Activated CD8-positive, alpha-beta T cell treated with anti-CD3 and anti-CD28 coated beads for 36 hours (primary cell): Measurements from ENCODE around the gene RNF212. TPM values are rescaled to one million over a fixed set of nuclear protein-coding genes. Genes with fewer than 3 reads are reported as not detected.

Experiments
- ATAC-seq: fragments of 200-7000 bp; cut with Tn5 transposase; one replicate; pipeline ENCODE4 v1.10.0; 2021; ENCODE audit warnings: mild to moderate bottlenecking, moderate library complexity
- CTCF ChIA-PET: fragments of 350-600 bp; sonication (Branson Sonifier 250); formaldehyde crosslinking; loops from one replicate; lab custom pipeline; 2021; ENCODE audit warnings: antibody characterized with exemption; lab: Charles Lee
- POLR2A ChIA-PET: fragments of 350-600 bp; sonication (Branson Sonifier 250); formaldehyde crosslinking; loops from one replicate; lab custom pipeline; 2021; ENCODE audit warnings: antibody characterized with exemption; lab: Charles Lee
- DNase-seq: peaks from one replicate; pipeline ENCODE4 v3.0.0-alpha.2; 2020
- H3K27ac Mint-ChIP-seq: one replicate; pipeline ENCODE4 v1.8.0; 2021; ENCODE audit warnings: mild to moderate bottlenecking, mixed read lengths
- H3K27me3 Mint-ChIP-seq: one replicate; pipeline ENCODE4 v1.8.0; 2021; ENCODE audit warnings: mixed read lengths
- H3K36me3 Mint-ChIP-seq: one replicate; pipeline ENCODE4 v1.8.0; 2021; ENCODE audit warnings: low read depth, mixed read lengths
- H3K4me1 Mint-ChIP-seq: one replicate; pipeline ENCODE4 v1.8.0; 2021; ENCODE audit warnings: low read depth, mixed read lengths
- H3K4me3 Mint-ChIP-seq: one replicate; pipeline ENCODE4 v1.8.0; 2021; ENCODE audit warnings: mild to moderate bottlenecking, moderate library complexity, mixed read lengths
- H3K9me3 Mint-ChIP-seq: one replicate; pipeline ENCODE4 v1.8.0; 2021; ENCODE audit warnings: mixed read lengths
- intact Hi-C: fragments of 100-400 bp; cut with micrococcal nuclease; formaldehyde crosslinking; loops from one replicate; pipeline ENCODE4 v1.10.0; 2022
- total RNA-seq, 2 experiments: library from RNA; stranded (reverse); gene quantifications; one replicate each; pipeline ENCODE4 v1.2.3, GENCODE V29; 2021
- TF ChIP-seq, protein P1 (sequence below): fragments of 200-600 bp; IDR thresholded peaks from one replicate; pipeline ENCODE4 v1.8.0; 2022; ENCODE audit warnings: antibody characterized with exemption, mild to moderate bottlenecking

RNF212 gene
- total RNA-seq, 2 experiments from 2014 or later = 3.0 to 3.3 TPM

- Mint-ChIP-seq H3K36me3 (no peaks in the 10 kb centered on the region), H3K4me3 (no peak overlapping the region), H3K4me1 (no peaks in the 10 kb centered on the region), H3K27ac (no peak overlapping the region), H3K9me3 (no peaks in the 10 kb centered on the region), H3K27me3 (no peaks in the 10 kb centered on the region)
- ChIA-PET CTCF (no interaction called here), POLR2A (no interaction called here)
- ATAC-seq (no peak), DNase-seq (no peak)
- TF ChIP-seq, protein P1, sequence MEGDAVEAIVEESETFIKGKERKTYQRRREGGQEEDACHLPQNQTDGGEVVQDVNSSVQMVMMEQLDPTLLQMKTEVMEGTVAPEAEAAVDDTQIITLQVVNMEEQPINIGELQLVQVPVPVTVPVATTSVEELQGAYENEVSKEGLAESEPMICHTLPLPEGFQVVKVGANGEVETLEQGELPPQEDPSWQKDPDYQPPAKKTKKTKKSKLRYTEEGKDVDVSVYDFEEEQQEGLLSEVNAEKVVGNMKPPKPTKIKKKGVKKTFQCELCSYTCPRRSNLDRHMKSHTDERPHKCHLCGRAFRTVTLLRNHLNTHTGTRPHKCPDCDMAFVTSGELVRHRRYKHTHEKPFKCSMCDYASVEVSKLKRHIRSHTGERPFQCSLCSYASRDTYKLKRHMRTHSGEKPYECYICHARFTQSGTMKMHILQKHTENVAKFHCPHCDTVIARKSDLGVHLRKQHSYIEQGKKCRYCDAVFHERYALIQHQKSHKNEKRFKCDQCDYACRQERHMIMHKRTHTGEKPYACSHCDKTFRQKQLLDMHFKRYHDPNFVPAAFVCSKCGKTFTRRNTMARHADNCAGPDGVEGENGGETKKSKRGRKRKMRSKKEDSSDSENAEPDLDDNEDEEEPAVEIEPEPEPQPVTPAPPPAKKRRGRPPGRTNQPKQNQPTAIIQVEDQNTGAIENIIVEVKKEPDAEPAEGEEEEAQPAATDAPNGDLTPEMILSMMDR = no peak
- intact Hi-C loops = no loop called here
Measured at GRCh38 chr4:1097553-1097952, 15.8 kb downstream of the RNF212 start.

DNA sequence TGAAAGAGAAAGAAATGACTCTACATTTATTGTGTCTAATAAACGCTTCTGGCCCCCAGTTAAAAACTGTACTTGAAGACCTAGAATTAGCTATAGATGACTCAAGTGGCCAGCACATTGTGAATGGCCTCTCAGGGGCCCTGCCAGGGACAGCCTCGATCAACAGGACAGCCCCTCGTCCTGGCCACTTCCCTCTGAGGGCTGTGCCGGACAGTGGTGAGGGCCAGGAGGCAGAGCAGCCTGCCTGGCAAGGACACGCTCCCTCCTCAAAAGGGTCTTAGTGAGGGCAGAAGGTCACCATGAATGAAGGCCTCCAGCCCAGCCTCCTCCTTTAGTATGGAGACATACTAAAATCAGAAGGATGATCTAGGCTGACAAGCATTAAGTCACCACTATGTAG lies 16.5 kb downstream of the RNF212 start:
- POLR2A ChIA-PET = no interaction called here
- no peaks in the 10 kb centered on the region for H3K27me3 Mint-ChIP-seq
- intact Hi-C loops = no loop called here

DNA sequence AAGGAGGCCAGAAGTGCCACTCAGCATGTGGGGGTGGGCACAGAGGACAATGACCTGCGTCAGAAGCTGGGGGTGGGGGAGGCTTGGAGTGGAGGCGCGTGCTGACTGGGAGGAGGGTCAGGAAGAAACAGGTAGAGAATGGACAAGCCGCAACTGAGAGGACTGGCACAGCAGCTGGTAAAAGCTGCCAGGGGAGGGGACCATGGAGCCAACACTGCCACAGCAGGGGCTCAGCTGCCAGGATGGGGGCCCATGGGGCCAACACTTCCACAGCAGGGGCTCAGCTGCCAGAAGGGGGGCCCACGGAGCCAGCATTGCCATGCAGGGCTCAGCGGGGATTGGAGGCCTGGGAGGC lies 19.1 kb downstream of the RNF212 start:
- DNase-seq = no peak
- ChIA-PET POLR2A (no interaction called here), CTCF (no interaction called here)
- no peak overlapping the region for H3K4me3 Mint-ChIP-seq
- no peak overlapping the region for H3K27ac Mint-ChIP-seq
- H3K36me3 Mint-ChIP-seq = no peaks in the 10 kb centered on the region
- no peak for ATAC-seq
- peaks cover 2% of the 10 kb centered on the region for H3K27me3 Mint-ChIP-seq
- TF ChIP-seq, protein P1 = no peak
- H3K9me3 Mint-ChIP-seq = peaks cover 2% of the 10 kb centered on the region
- H3K4me1 Mint-ChIP-seq = peaks cover 3% of the 10 kb centered on the region
- intact Hi-C loops = no loop called here

More for the DNA sequence above, 16.5 kb downstream of the RNF212 start:
- Mint-ChIP-seq H3K27ac (no peak overlapping the region), H3K4me3 (no peak overlapping the region), H3K4me1 (no peaks in the 10 kb centered on the region), H3K36me3 (no peaks in the 10 kb centered on the region), H3K9me3 (no peaks in the 10 kb centered on the region)
- CTCF ChIA-PET = no interaction called here
- ATAC-seq (no peak), DNase-seq (no peak)
- TF ChIP-seq, protein P1 = no peak

DNA sequence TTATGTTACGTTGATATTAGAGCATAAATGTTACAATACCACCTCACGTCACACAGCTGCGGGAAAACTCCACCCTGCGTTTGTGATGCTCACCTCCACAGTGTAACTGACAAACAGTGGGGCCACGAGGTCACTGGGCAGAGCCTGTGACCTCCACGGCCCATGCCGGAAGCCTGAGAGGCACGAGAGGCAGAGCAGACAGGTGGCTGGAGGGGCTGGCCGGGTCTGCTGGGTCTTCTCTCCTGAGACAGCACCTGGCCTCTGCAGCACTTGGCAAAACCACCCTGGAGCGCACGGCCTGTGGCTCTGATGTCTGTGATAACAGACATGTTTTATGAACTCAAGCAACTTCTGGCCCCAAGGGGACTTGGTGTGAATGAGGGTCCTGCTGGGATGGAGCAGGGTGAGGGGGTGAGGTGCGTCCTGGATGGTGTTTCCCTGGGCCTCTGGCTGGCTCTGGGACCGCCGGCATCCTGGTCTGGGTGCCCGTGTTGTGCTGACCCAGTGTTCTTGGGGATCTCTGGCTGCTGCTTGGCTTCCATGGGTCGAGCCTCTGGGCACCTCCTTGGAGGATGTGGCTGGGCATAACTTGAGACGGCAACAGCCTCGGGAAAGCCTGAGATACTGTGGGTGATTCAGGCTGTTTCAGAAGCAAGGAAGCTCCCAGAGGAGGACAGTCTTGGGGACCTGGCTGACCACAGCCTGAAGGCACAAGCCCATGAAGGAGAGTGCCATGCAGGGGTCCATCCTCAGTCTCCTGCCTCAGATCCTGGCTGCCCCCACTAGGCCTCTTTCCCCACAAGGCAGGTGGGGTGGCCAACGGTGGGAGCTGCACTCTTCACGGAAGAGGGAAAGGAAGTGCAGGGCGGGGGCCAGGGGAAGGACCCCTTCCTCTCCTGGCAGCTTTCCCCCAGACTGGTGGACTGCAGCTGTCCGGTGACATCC lies 19.7 kb downstream of the RNF212 start:
- DNase-seq (no peak), ATAC-seq (no peak)
- Mint-ChIP-seq H3K4me3 (no peak overlapping the region), H3K9me3 (peaks cover 4% of the 10 kb centered on the region), H3K27me3 (peaks cover 2% of the 10 kb centered on the region), H3K36me3 (no peaks in the 10 kb centered on the region), H3K4me1 (peaks cover 3% of the 10 kb centered on the region), H3K27ac (no peak overlapping the region)
- CTCF ChIA-PET = no interaction called here
- intact Hi-C loops = no loop called here
- POLR2A ChIA-PET = interaction anchor here (1.2 kb wide), 1 partner anchor 8 kb away, joined by 3 read pairs; no protein-coding TSS in a partner anchor
- TF ChIP-seq, protein P1 = no peak

DNA sequence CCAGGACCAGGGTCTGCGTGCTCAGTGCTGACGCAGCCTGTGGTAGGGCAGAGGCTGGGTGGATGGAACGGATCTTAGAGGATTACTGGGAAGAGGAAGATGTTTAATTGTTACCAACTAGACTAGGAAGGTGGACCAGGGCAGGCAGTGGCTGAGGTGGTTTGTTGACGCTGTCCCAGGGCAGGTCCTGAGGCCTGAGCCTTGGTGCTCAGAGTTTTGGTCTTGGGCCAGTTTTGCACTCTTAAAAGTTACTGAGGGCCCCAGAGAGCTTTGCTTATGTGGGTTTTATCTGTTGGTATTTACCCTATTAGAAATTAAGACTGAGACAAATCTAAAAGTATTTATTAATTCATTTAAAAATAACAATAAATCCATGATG lies 20.4 kb downstream of the RNF212 start:
- DNase-seq = no peak
- no peak for ATAC-seq
- CTCF ChIA-PET = no interaction called here
- POLR2A ChIA-PET = interaction anchor here (1.2 kb wide), 1 partner anchor 9 kb away, joined by 3 read pairs; no protein-coding TSS in a partner anchor
- Mint-ChIP-seq H3K27ac (no peak overlapping the region), H3K4me3 (no peak overlapping the region), H3K27me3 (peaks cover 2% of the 10 kb centered on the region), H3K9me3 (peaks cover 9% of the 10 kb centered on the region), H3K4me1 (peaks cover 3% of the 10 kb centered on the region), H3K36me3 (peaks cover 5% of the 10 kb centered on the region)
- intact Hi-C loops = no loop called here
- TF ChIP-seq, protein P1 = no peak
